SIG-M5 treated with dmso at 0.1 percent for 504 hours (cell line): Measurements from ENCODE around the gene RAB29.
"Not testable (repeated sequence)": the region's sequence is repeated elsewhere in the genome, so short reads cannot be mapped to it uniquely, and the experiment has no call there.

ENCODE experiments used
- DNase-seq: peaks from one replicate; lab custom pipeline; 2025; ENCODE audit not compliant: unreplicated experiment; lab: John Stamatoyannopoulos, UW

Gene RAB29

DNA sequence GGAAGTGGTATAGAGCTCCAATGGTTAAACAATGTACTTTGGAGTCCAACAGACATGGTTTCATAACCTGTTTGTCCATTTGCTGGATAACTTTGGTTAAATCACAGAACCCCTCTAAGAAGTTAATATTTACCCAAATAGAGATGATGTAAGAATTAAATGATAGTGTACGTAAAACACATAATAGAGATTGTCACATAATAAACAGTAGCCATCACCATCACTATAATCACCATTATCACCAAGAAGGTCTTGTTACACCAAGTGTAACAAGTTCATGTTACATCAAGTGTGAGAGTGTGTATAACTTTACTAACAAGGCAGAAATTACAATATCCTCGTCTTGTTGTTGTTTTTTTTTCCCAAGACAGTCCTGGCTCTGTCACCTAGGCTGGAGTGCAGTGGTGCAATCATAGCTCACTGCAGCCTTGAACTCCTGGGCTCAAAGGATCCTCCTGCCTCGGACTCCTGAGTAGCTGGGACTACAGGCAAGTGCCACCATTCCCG is 48.6 kb downstream of the RAB29 start:
- no peak for DNase-seq

DNA sequence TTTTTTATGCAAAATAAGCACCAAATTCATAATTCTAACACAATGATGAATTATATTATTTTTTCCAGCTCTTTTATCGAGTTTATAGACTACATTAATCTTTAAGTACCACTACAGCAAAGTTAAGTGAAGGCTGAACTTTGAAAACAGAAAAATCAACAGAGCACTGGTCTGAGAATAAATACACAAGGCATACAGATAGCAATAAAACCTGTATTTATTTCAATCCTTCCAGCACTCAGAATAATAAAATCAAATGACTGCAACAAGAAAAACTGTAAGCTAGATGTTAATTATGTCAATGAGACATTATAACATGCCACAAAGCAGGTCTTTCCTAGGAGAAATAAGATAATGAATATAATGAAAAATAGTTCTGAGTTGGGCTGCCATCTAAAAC is 49.8 kb downstream of the RAB29 start:
- DNase-seq = no peak

DNA sequence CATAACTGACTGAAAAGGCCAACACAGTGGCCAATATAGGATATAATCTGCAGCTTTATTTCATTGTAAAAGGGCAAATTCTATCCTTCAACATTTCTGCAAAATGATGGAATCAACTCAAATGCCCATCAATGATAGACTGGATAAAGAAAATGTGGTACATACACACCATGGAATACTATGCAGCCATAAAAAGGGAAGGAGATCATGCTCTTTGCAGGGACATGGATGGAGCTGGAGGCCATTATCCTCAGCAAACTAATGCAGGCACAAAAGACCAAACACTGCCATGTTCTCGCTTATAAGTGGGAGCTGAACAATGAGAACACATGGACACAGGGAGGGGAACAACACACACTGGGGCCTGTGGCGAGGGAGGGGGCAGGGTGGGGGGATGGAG is 54.5 kb downstream of the RAB29 start:
- DNase-seq = not testable (repeated sequence)

DNA sequence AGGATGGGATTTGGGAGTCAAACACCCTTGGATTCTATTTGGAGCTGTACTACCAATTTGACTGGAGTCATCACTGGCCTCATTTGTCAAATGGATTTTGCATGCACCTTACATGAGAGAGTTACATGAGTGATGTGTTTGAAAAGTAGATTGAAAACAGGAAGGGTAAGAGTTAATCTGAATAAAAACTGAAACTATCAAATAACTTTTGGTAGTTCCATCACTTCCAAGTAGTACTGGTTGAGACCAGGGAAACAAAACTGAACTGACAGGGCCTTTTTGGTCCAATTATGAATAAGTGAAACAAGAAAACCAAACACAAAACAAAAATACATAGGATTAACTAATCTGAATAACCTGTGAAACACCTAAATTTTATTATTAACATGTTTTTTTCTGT is 55.5 kb downstream of the RAB29 start:
- DNase-seq = no peak

DNA sequence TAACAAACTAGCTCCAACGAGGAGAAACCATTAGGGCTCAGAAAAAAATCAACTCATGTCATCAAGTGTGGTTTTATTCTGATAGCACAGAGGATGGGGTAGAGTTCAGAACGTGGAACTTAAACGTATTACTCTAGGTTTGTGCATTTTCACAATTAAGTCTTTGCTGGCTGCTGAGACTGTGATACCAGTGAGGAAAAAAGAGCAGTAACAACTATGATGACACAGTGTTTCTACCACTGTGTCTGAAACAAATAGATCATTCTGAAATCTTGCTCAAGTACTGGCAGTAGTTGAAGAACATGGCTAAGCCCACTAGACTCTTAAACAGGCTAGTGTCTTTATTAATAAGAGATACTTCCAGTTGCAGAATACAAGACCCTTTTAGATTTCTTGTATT is 56.3 kb downstream of the RAB29 start:
- no peak for DNase-seq
